Left forelimb (tissue), 1 donor: ENCODE results near the gene RAB34.
"Not testable (repeated sequence)": the region's sequence is repeated elsewhere in the genome, so short reads cannot be mapped to it uniquely, and the experiment has no call there.

Source experiments
- DNase-seq: peaks from one replicate; pipeline ENCODE4 v3.0.0-alpha.2; 2018; ENCODE audit warnings: low spot score

RAB34 gene

DNA sequence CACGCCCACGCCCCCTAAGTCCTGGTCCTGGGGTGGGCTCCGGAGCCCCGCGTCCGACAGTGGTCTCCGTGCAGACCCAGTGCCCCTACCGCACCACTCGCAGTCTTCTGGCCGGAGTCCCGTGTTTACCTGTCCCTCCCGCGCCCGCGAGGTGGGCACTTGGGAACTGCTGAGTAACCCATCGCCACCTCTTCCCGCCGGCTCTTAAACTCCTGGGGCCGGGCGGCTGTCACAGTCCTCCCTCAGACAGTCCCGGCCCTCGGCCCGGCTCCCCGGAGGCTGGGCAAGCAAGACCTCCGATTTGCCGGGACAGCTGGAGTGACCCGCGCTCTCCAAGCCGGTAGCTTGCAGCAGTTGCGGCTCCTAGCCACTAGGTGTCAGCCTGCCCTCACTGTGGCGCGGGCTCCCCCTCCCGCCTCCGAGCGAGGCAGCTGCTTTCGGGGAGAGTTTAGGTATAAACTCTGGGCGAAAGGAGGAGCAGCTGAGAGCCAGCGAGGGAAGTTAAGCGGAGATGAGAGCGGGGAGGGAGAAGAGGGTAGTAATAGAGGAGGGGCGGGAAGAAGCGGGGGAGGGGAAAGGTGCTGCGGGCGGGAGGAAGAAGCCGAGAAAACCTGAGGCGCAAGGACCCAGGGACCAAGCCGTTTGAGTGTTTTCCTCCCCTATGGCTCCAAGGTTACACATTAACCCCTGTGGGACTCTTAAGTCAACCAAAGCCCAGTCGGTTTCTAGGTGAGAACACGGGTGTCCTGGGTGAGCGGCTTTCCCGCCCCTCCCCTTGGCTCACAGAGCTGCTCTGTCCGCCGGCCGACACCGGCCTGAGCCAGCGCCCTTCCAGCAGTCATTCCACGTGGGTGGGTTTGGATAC, 9.2 kb upstream of the RAB34 start:
- peak; percentile 98 for DNase-seq

DNA sequence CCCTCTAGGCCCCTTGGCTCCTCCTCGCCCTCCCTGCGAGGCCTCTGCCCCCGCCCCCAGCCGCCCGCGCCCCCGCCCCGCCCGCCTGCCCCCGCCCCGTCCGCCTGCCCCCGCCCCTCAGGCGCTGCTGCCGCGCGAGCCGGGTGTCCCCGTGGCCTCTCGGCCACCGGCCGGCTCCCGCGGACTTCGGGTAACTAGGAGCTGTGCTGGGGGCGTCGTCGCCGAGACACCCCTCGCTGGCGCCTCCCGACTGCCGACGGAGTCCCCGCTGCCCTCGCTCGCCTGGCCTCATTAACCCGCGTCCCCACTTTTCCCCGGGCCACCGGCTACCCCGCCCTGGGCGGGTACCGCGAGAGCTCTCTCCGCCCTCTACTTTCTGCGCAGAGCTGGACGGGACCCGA, 8.6 kb upstream of the RAB34 start, which contains the start of gene TLCD1:
Gene TLCD1 (minus strand): TSS at position 8 of the 401 bp plus-strand sequence. CDS start 136 bp downstream, outside the sequence.
- DNase-seq, result no peak

DNA sequence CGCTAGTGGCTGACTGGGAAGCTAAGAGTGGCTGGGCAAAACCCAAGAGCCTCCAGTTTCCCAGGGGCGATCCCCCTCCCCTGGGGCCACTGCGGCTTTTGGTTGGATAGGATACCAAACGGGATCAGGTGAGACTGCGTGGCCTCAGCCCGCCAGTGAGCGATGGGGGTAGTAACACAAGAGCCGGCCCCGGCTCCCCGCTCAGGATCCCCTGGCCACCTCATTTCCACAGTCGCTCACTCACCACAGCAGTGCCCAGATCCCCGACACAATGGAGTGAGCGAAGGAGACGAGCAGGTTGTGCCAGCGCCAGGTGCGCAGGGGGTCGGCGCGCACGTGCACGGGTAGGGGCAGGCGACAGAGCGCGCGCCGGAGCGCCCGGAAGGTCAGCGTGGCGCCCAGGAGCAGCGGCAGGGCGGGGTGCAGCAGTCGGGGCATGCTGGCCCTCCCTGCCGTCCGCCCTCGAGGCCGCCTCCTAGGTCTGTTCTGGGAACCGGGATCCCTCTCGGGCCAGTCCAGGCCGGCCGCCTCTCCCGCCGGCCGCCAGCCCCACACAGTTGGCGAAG, 8.1 kb upstream of the RAB34 start:
- DNase-seq, result peak; percentile 84

DNA sequence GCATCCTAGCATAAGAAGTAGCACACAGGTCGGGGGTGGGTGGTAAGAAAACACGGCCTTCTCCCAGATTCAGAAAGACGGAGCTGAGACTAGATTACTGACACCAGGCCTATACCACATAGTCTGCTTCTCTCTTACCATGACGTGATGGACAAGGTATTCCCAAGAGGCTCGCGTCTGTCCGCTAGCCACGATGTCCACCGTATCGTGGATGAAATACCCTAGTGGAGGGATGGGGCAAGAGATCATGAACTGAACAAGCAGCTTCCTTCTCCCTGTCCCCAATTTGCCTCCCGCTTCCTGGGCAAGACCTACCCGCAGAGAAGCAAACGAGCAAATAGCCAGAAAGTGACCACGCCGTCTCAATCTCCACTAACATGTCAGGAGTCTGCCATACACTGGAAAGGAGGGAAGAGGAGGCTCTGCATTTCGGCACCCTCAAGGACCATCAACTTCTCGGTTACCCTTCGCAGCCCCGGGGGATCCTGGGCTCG, 7.5 kb upstream of the RAB34 start:
- DNase-seq, result no peak

DNA sequence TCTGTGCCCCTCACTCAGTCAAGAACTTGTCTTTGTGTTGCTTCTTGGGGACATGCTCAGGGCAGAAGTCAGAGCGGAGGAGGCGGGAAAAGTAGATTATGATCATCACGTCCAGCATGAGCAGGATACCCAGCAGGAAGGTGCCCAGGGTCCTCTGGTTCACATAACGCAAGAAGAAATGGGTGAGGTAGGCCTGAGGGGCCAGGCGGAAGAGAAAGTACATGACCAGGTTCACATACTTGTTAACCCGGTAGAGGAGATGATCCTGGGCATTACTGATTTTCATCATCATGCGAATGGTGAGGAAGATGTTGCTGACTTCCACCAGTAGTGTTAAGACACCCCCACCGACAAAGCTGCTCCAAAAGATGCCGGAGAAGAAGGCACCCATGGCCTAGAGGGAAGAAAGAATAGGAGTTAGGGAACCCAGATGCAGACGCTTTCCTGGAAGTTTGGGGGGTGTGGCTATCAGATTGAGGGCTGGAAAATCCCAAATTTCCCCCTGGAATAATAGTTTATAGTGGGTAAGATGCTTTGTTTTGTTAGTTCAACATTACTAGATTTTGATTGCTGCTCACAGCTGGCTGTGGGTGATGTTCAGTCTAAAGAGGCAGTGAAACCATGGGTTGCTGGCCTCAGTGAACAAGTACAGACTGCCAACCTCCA, 7.0 kb upstream of the RAB34 start:
- DNase-seq, result no peak

DNA sequence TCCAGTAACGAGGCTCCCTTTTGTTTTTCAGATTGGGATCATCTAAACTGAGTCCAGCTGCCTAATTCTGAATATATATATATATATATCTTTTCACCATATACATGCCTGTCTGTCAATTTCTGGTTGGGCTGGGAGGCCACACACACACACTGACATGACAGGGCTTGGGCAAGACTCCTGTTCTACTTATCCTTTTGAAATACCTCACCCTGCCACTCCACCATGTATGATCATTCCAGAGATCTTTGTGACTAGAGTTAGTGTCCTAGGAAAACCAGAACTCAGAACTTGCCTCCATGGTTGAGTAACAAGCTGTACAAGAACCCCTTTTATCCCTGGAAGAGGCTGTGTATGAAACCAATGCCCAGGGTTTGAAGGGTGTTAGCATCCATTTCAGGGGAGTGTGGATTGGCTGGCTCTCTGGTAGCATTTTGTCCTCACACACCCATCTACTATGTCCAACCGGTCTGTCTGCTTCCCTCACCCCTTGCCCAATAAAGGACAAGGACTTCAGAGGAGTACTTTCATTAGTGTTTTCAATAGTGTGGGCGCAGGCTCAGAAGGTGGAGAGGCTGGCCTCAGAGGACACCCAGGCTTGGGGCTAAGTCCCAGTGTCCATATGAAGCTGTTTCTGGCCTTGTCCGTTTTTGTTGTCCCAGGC, 6.3 kb upstream of the RAB34 start:
- not testable (repeated sequence) for DNase-seq

GRCh38 chr17:28723159-28723835, 5.6 kb upstream of the RAB34 start:
- DNase-seq, result no peak

- no peak for DNase-seq
Observed at GRCh38 chr17:28722417-28723158, 4.9 kb upstream of the RAB34 start.

GRCh38 chr17:28720997-28721329, 3.3 kb upstream of the RAB34 start:
- DNase-seq, result not testable (repeated sequence)

- no peak for DNase-seq
Observed at GRCh38 chr17:28720247-28720996, 2.8 kb upstream of the RAB34 start.

GRCh38 chr17:28719021-28719433, 1.4 kb upstream of the RAB34 start:
- no peak for DNase-seq

DNA sequence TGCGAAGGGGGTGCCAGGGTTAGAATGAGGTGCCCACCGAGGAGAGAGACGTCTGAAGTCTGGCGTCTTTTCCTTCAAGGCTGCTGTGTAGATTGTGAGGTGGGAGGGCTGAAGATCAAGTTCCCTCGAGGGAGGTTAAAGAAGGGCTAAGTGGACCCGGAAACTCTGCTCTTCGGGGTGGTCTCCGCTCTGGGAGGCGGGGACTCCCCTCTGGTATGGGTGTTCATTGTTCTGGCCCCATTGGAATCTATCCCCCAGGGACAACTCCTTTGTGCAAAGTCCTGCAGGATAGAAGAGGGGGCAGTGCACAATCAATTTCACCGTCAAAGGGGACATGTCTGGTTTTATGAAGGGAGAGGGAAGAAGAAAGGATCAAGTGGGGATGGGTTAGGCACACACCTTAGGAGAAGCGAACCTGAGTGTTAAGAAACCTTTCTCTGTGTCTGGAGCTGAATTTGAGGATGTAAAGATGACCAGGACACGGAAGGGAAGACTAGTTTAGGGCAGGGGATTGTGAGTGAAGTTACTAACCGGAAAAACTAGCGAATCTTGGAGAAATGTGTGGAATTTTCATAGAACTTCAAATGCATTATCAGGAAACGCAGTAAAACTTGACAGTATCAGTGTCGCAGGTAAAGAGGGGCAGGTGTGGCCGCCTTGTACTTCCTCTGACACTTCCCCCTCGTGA, 809 bp upstream of the RAB34 start:
- no peak for DNase-seq

DNA sequence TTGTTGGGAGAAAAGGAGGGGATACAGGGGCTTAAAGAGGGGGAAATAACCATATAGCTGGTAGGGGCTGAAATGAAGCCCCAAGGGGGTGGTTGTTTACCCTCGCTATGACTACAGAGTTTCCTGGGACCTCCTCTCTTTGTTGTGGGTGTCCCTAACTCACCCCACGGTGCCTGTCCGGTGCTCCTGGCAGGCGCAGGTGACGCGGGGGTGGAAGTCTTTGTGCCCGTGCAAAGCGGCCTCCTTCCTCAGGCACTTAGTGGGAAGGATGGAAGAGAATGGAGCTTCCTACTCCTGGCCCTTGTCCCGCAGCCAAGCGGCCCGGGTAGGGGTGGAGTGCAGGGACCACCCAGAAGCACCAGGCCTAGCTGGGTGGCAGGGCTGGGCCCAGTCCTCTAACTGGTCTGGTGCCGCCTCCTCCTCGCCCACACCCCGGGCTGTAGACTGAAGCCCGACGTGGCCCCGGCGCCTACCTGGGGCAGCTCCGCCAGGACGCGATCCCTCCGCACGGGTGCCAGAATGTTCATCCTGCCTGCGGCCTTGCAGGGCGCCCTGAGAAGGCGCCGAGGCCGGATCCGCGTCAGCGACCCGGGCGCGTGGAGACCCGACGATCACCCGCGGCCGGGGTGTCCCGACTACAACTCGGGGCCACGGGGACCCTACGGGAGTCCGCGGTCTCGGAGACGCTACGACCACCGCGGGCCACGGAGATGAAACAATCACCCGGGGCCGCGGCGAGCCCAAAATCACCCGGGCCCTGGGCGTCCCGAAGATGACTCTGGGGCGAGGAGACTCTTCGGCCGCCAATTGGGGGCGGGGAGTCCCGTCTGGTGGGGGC, 709 bp downstream of the RAB34 start:
- no peak for DNase-seq

DNA sequence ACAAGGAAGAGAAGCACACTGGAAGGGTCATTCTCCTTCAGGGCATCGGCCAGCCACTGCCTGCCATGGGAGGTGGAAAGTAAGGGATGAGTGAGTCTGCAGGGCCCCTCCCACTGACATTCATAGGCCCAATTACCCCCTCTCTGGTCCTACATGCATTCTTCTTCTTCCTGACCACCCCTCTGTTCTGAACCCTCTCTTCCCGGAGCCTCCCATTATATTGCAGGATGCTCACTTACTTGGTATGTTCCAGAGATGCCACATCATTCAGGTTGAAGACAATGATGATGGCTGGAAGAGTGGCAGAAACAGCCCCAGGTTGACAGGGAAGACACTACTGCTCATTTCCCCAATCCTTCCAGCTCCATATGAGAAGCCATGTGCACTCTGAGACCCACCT, 2.5 kb downstream of the RAB34 start:
- no peak for DNase-seq

- DNase-seq, result no peak
Observed at GRCh38 chr17:28714281-28714680, 3.4 kb downstream of the RAB34 start.

DNA sequence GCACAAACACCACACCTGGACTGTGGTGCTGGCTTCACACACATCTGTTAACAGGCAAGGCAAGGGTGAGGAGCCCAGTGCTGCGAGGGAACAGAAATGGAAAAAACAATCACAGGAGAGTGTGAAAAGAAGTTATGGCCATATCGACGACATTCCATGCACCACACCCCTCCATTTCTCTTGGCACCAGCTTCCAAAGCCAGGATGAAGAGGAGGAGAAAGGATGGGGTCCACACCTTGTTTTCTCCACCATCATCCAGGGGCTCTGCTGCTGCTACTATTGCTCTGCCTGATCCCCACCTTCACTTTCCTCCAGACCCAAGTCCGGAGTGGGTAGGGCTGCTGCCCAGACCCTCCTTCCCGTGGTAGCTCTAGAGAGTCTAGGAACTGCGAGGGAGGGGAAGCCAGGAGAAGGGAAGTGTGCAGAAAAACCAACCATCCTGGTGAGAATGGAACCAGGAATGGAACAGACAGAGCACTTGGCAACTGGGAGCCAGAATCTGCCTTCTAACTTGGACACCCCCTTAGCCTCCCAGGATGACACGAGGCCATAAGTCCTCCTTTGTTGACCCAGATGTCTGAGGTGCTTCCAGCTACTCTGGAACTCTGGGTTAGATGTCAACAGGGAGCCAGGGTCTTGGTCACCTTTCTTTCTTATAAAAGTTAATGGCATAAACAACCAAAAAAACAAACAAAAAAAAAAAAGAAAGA, 4.8 kb downstream of the RAB34 start:
- DNase-seq, result no peak

GRCh38 chr17:28712032-28712704, 5.5 kb downstream of the RAB34 start:
- peak; percentile 74 for DNase-seq

GRCh38 chr17:28711723-28712031, 6.0 kb downstream of the RAB34 start, which contains the start of gene PROCA1:
PROCA1 (minus strand) TSS chr17:28711888; CDS start chr17:28711660, 228 bp downstream.
- no peak for DNase-seq
